ENCODE measurements around the gene AURKA. TPM values are rescaled to one million over a fixed set of nuclear protein-coding genes. Genes with fewer than 3 reads are reported as not detected.
A peak's percentile ranks its signal among the peaks of the same experiment; 100 is the strongest.

The AURKA gene
- total and polyA plus RNA-seq, 8 donors, result 3.7 to 28.8 (median 17.2) TPM

GRCh38 chr20:56363491-56363890 lies 28.5 kb downstream of the AURKA start:
- H3K36me3 ChIP-seq, result peaks cover 0 to 33% of the 10 kb centered on the region in 2 donors
- H3K27ac ChIP-seq, result no peak overlapping the region
- no peak overlapping the region for H3K4me3 ChIP-seq
- intact Hi-C loops (cut with DNase I), result no loop called here
- no peaks in the 10 kb centered on the region for H3K27me3 ChIP-seq
- no peaks in the 10 kb centered on the region for H3K9me3 ChIP-seq
- TF ChIP-seq, protein P1, sequence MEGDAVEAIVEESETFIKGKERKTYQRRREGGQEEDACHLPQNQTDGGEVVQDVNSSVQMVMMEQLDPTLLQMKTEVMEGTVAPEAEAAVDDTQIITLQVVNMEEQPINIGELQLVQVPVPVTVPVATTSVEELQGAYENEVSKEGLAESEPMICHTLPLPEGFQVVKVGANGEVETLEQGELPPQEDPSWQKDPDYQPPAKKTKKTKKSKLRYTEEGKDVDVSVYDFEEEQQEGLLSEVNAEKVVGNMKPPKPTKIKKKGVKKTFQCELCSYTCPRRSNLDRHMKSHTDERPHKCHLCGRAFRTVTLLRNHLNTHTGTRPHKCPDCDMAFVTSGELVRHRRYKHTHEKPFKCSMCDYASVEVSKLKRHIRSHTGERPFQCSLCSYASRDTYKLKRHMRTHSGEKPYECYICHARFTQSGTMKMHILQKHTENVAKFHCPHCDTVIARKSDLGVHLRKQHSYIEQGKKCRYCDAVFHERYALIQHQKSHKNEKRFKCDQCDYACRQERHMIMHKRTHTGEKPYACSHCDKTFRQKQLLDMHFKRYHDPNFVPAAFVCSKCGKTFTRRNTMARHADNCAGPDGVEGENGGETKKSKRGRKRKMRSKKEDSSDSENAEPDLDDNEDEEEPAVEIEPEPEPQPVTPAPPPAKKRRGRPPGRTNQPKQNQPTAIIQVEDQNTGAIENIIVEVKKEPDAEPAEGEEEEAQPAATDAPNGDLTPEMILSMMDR (IDR thresholded peaks at IDR 0.05), result no peak
- ATAC-seq (no peak), DNase-seq (no peak)
- peaks cover under 1 to 16% of the 10 kb centered on the region in 2 donors for H3K4me1 ChIP-seq

GRCh38 chr20:56362833-56363413 lies 29.1 kb downstream of the AURKA start:
- TF ChIP-seq, protein P1 (IDR thresholded peaks at IDR 0.05), result no peak
- ATAC-seq, result no peak
- H3K36me3 ChIP-seq, result peaks cover 0 to 28% of the 10 kb centered on the region in 2 donors
- intact Hi-C loops (cut with DNase I), result no loop called here
- DNase-seq, result no peak
- H3K9me3 ChIP-seq, result no peaks in the 10 kb centered on the region
- no peak overlapping the region for H3K27ac ChIP-seq
- H3K4me3 ChIP-seq, result no peak overlapping the region
- no peaks in the 10 kb centered on the region for H3K27me3 ChIP-seq
- H3K4me1 ChIP-seq, result peaks cover 3 to 21% of the 10 kb centered on the region in 2 donors

- H3K27ac ChIP-seq, result no peak overlapping the region
- TF ChIP-seq, protein P1 (IDR thresholded peaks at IDR 0.05), result no peak
- no peak overlapping the region for H3K4me3 ChIP-seq
- H3K36me3 ChIP-seq, result peaks cover 0 to 18% of the 10 kb centered on the region in 2 donors
- peaks cover 3 to 21% of the 10 kb centered on the region in 2 donors for H3K4me1 ChIP-seq
- intact Hi-C loops (cut with DNase I), result no loop called here
- no peak for ATAC-seq
- DNase-seq, result no peak
- no peaks in the 10 kb centered on the region for H3K9me3 ChIP-seq
- no peaks in the 10 kb centered on the region for H3K27me3 ChIP-seq
Observed at GRCh38 chr20:56361900-56362299, 30.1 kb downstream of the AURKA start.

DNA sequence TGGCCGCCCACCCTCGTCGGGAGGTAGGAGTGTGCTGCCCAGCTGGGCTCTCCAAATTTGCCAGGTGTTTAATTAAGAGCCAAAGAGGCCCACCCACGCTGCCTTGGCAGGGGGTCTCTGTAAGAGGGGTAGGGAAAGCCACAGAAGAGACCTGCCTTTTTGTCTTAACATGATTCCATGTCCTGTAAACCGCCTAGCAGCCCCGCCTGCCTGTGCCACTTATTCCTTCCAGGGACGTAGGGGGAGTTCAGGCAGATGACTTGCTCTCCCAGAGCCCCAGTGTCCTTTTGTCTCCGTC lies 31.2 kb downstream of the AURKA start:
- DNase-seq, result no peak
- H3K4me3 ChIP-seq, result no peak overlapping the region
- TF ChIP-seq, protein P1 (IDR thresholded peaks at IDR 0.05), result no peak
- intact Hi-C loops (cut with DNase I), result no loop called here
- H3K9me3 ChIP-seq, result no peaks in the 10 kb centered on the region
- H3K27me3 ChIP-seq, result no peaks in the 10 kb centered on the region
- H3K36me3 ChIP-seq, result peaks cover 0 to 8% of the 10 kb centered on the region in 2 donors
- H3K27ac ChIP-seq, result no peak overlapping the region
- ATAC-seq, result no peak
- H3K4me1 ChIP-seq, result peaks cover 3 to 21% of the 10 kb centered on the region in 2 donors

DNA sequence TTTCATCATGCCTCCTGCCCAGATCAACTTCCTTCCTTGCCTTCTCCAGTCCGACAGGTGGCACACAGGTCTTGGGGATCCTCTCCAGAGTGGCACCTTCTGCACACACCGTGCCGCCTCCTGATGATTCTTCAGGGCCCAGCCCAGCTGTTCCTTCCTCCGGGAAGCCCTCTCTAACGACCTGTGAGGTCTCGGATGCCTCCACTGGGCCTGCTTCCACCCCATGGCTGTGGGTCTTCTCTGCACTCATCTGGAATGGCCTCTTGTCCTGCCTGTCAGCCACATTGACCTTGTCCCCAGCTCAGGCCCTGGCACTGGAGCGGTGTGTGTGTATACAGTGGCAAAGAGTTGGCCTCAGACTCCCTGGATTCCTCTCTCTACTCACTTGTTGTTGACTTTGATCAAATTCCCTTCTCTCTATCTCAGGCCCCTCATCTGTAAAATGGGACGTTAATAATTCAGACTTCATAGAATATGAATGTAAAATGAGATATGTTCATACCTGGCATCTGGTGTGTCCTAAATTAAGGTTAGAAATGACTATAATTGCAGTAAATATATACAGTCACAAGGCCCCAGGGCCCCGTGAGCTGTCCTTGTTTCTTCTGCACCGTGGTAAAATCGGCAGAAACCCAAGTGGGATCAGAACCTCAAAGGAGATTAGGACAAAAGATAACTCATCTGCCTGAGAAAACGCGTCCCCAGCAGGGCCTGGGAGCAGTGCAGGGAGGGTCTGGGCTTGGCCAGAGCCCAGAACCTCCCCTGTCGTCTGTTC lies 31.7 kb downstream of the AURKA start:
- ATAC-seq, result peak; percentile 40
- no peaks in the 10 kb centered on the region for H3K27me3 ChIP-seq

More for the DNA sequence above, 31.7 kb downstream of the AURKA start:
- TF ChIP-seq, protein P1 (IDR thresholded peaks at IDR 0.05), result no peak
- peak overlapping the region; percentile 70 to 79 for H3K4me3 ChIP-seq
- H3K36me3 ChIP-seq, result peaks cover 0 to 2% of the 10 kb centered on the region in 2 donors
- peaks cover 3 to 21% of the 10 kb centered on the region in 2 donors for H3K4me1 ChIP-seq
- H3K9me3 ChIP-seq, result no peaks in the 10 kb centered on the region
- peak in 1 of 4 donors; percentile 40 for DNase-seq
- H3K27ac ChIP-seq, result peak overlapping the region; percentile 48 to 69
- intact Hi-C loops (cut with DNase I), result no loop called here

Data from left lung (tissue), 10 donors.